HG02759 (cell line): Measurements from ENCODE around the gene SLC25A25.
"Not testable (repeated sequence)": the region's sequence is repeated elsewhere in the genome, so short reads cannot be mapped to it uniquely, and the experiment has no call there.

Source experiments
- ATAC-seq: cut with Tn5 transposase; IDR thresholded peaks from one replicate; pipeline ENCODE4 v1.9.1; 2021; ENCODE audit warnings: mild to moderate bottlenecking, moderate library complexity; ENCODE audit not compliant: unreplicated experiment

Gene SLC25A25

GRCh38 chr9:128067645-128068385 lies at the start of gene SLC25A25:
SLC25A25 (plus strand) TSS chr9:128068232; CDS start chr9:128068320, 88 bp downstream.
- peak; percentile 76 for ATAC-seq

- no peak for ATAC-seq
These were observed 47.3 kb upstream of the SLC25A25 start for GRCh38 chr9:128020692-128021091.

- ATAC-seq, result no peak
These were observed 46.9 kb upstream of the SLC25A25 start for GRCh38 chr9:128021098-128021497.

- no peak for ATAC-seq
These were observed 45.1 kb upstream of the SLC25A25 start for GRCh38 chr9:128022886-128023285.

GRCh38 chr9:128023671-128024070 lies 44.4 kb upstream of the SLC25A25 start:
- ATAC-seq, result not testable (repeated sequence)

- ATAC-seq, result no peak
These were observed 43.2 kb upstream of the SLC25A25 start for GRCh38 chr9:128024761-128025308.

- no peak for ATAC-seq
These were observed 42.3 kb upstream of the SLC25A25 start for GRCh38 chr9:128025736-128026135.

- peak; percentile 49 for ATAC-seq
These were observed 41.7 kb upstream of the SLC25A25 start for GRCh38 chr9:128026255-128026772.

- peak; percentile 24 for ATAC-seq
These were observed 41.1 kb upstream of the SLC25A25 start for GRCh38 chr9:128026773-128027541.

- no peak for ATAC-seq
These were observed 40.3 kb upstream of the SLC25A25 start for GRCh38 chr9:128027705-128028104.

GRCh38 chr9:128033609-128034008 lies 34.4 kb upstream of the SLC25A25 start:
- no peak for ATAC-seq

- peak; percentile 44 for ATAC-seq
These were observed 33.0 kb upstream of the SLC25A25 start for GRCh38 chr9:128034821-128035652.

- ATAC-seq, result not testable (repeated sequence)
These were observed 31.5 kb upstream of the SLC25A25 start for GRCh38 chr9:128036522-128036921.

GRCh38 chr9:128040783-128041182 lies 27.2 kb upstream of the SLC25A25 start:
- ATAC-seq, result not testable (repeated sequence)

- no peak for ATAC-seq
These were observed 26.0 kb upstream of the SLC25A25 start for GRCh38 chr9:128042043-128042442.

GRCh38 chr9:128043467-128043868 lies 24.6 kb upstream of the SLC25A25 start:
- ATAC-seq, result no peak

- not testable (repeated sequence) for ATAC-seq
These were observed 22.6 kb upstream of the SLC25A25 start for GRCh38 chr9:128045409-128045808.

GRCh38 chr9:128045831-128046230 lies 22.2 kb upstream of the SLC25A25 start:
- ATAC-seq, result no peak

- ATAC-seq, result no peak
These were observed 20.8 kb upstream of the SLC25A25 start for GRCh38 chr9:128047231-128047630.

- ATAC-seq, result no peak
These were observed 19.4 kb upstream of the SLC25A25 start for GRCh38 chr9:128048663-128049062.

GRCh38 chr9:128049843-128050242 lies 18.2 kb upstream of the SLC25A25 start:
- no peak for ATAC-seq
